ENCODE data around the gene CHDH.

The CHDH gene

DNA sequence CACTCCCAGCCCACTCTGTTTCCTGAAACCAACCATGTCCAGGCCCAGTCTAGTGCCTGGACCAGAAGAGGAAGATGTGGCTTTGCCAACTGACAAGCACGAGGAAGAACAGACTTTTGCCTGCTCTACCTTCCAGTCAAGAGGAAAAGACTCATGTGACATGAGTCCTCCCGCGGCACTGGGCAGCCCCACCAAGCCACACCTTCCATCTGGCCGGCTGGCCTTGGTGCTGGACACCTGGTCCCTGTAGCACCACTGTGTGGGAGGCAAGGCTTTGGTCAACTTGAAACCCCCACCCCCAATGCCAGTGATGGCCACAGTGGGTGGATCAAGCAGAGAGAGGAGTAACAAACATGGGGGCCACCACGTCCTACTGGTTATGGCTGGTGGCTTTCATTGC lies 12.5 kb downstream of the CHDH start:
- Histone ChIP-seq H3K9me3 (no peaks in the 10 kb centered on the region), H3K27me3 (no peaks in the 10 kb centered on the region), H3K36me3 (no peaks in the 10 kb centered on the region), H3K4me3 (ENCODE audit: low read depth in 1 of 2, low read length in 1 of 2) (no peak overlapping the region), H3K27ac (peak overlapping the region; percentile 57), H3K4me1 (ENCODE audit: control insufficient read depth in 1 of 2, insufficient read depth in 1 of 2, low read depth in 1 of 2, low read length in 1 of 2) (peaks cover 70% of the 10 kb centered on the region in 2 experiments)
- TF ChIP-seq, protein P1, sequence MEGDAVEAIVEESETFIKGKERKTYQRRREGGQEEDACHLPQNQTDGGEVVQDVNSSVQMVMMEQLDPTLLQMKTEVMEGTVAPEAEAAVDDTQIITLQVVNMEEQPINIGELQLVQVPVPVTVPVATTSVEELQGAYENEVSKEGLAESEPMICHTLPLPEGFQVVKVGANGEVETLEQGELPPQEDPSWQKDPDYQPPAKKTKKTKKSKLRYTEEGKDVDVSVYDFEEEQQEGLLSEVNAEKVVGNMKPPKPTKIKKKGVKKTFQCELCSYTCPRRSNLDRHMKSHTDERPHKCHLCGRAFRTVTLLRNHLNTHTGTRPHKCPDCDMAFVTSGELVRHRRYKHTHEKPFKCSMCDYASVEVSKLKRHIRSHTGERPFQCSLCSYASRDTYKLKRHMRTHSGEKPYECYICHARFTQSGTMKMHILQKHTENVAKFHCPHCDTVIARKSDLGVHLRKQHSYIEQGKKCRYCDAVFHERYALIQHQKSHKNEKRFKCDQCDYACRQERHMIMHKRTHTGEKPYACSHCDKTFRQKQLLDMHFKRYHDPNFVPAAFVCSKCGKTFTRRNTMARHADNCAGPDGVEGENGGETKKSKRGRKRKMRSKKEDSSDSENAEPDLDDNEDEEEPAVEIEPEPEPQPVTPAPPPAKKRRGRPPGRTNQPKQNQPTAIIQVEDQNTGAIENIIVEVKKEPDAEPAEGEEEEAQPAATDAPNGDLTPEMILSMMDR (IDR thresholded peaks at IDR 0.05): no peak

GRCh38 chr3:53833053-53833645 lies 13.1 kb downstream of the CHDH start:
- no peak overlapping the region for H3K4me3 ChIP-seq (ENCODE audit: low read depth in 1 of 2, low read length in 1 of 2)
- H3K9me3 ChIP-seq: no peaks in the 10 kb centered on the region
- H3K4me1 ChIP-seq (ENCODE audit: control insufficient read depth in 1 of 2, insufficient read depth in 1 of 2, low read depth in 1 of 2, low read length in 1 of 2): peaks cover 75% of the 10 kb centered on the region in 2 experiments
- no peaks in the 10 kb centered on the region for H3K27me3 ChIP-seq
- no peaks in the 10 kb centered on the region for H3K36me3 ChIP-seq
- TF ChIP-seq, protein P1 (IDR thresholded peaks at IDR 0.05): no peak
- peak overlapping the region; percentile 57 for H3K27ac ChIP-seq

- Histone ChIP-seq H3K4me3 (ENCODE audit: low read depth in 1 of 2, low read length in 1 of 2) (no peak overlapping the region), H3K9me3 (no peaks in the 10 kb centered on the region), H3K27ac (peak overlapping the region; percentile 62), H3K27me3 (no peaks in the 10 kb centered on the region), H3K36me3 (no peaks in the 10 kb centered on the region), H3K4me1 (ENCODE audit: control insufficient read depth in 1 of 2, insufficient read depth in 1 of 2, low read depth in 1 of 2, low read length in 1 of 2) (peaks cover 76 to 80% of the 10 kb centered on the region in 2 experiments)
- TF ChIP-seq, protein P1 (IDR thresholded peaks at IDR 0.05): no peak
These were observed 15.3 kb downstream of the CHDH start for GRCh38 chr3:53830944-53831343.

DNA sequence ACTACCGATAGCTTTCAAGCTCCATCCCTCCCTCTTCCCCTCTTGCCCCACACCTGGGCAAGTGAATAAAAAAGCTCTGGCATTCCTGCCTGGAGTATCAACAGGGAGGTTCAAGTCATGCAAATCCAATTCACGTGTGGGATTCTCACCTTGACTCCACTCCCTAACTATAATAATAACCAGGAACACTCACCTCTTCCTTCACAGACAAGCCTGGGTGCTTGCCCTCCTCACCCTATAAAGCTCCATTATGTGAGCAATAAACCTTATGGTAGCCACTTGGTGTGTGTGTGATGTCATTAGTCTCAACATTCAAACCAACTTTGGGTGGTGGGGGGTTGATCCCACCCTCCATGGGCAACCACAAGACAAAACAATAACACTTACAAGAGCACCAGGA lies 16.6 kb downstream of the CHDH start:
- Histone ChIP-seq H3K27ac (no peak overlapping the region), H3K9me3 (no peaks in the 10 kb centered on the region), H3K4me1 (ENCODE audit: control insufficient read depth in 1 of 2, insufficient read depth in 1 of 2, low read depth in 1 of 2, low read length in 1 of 2) (peaks cover 65 to 67% of the 10 kb centered on the region in 2 experiments), H3K4me3 (ENCODE audit: low read depth in 1 of 2, low read length in 1 of 2) (no peak overlapping the region), H3K27me3 (no peaks in the 10 kb centered on the region), H3K36me3 (no peaks in the 10 kb centered on the region)
- TF ChIP-seq, protein P1 (IDR thresholded peaks at IDR 0.05): no peak

DNA sequence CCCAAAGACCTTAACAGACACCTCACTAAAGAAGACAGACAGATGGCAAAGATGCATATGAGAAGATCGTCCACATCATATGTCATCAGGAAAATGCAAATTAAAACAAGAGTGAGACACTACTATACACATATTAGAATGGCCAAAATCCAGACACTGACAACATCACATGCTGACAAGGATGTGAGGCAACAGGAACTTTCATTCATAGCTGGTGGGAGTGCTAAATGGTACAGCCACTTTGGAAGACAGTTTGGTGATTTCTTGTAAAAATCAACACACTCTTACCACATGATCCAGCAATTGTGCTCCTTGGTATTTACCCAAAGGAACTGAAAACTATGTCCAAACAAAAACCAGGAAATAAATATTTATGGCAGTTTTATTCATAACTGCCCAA lies 17.6 kb downstream of the CHDH start:
- TF ChIP-seq, protein P1 (IDR thresholded peaks at IDR 0.05): no peak
- Histone ChIP-seq H3K27ac (peak overlapping the region; percentile 20), H3K27me3 (no peaks in the 10 kb centered on the region), H3K9me3 (no peaks in the 10 kb centered on the region), H3K4me3 (ENCODE audit: low read depth in 1 of 2, low read length in 1 of 2) (no peak overlapping the region), H3K4me1 (ENCODE audit: control insufficient read depth in 1 of 2, insufficient read depth in 1 of 2, low read depth in 1 of 2, low read length in 1 of 2) (peaks cover 55 to 57% of the 10 kb centered on the region in 2 experiments), H3K36me3 (no peaks in the 10 kb centered on the region)

Measured in neutrophil (primary cell).